GM18867 (cell line): ENCODE measurements around the gene SEMG1.

Experiments
- ATAC-seq: cut with Tn5 transposase; IDR thresholded peaks from one replicate; pipeline ENCODE4 v1.9.1; 2021; ENCODE audit warnings: mild to moderate bottlenecking, moderate library complexity; ENCODE audit not compliant: unreplicated experiment

The SEMG1 gene, protein sequence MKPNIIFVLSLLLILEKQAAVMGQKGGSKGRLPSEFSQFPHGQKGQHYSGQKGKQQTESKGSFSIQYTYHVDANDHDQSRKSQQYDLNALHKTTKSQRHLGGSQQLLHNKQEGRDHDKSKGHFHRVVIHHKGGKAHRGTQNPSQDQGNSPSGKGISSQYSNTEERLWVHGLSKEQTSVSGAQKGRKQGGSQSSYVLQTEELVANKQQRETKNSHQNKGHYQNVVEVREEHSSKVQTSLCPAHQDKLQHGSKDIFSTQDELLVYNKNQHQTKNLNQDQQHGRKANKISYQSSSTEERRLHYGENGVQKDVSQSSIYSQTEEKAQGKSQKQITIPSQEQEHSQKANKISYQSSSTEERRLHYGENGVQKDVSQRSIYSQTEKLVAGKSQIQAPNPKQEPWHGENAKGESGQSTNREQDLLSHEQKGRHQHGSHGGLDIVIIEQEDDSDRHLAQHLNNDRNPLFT

DNA sequence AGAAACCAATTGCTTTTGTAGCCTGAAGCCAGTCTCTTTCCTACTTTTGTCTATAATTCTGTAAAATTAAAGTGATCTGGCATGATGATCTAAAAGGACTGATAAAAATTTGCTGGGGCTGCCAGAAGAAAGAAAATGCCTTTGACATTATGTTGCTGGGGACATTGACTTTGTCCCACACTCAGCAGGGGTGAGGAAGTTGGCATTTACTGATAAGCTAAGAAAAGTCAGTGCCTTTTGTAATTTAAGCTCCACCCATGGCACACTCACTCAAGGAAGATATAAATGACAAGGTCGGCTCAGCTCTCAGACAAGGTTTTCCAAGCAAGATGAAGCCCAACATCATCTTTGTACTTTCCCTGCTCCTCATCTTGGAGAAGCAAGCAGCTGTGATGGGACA is at the start of gene SEMG1:
SEMG1 (plus strand) TSS at position 309 of the 400 bp plus-strand sequence; CDS start at position 330, 21 bp downstream.
- ATAC-seq: no peak

DNA sequence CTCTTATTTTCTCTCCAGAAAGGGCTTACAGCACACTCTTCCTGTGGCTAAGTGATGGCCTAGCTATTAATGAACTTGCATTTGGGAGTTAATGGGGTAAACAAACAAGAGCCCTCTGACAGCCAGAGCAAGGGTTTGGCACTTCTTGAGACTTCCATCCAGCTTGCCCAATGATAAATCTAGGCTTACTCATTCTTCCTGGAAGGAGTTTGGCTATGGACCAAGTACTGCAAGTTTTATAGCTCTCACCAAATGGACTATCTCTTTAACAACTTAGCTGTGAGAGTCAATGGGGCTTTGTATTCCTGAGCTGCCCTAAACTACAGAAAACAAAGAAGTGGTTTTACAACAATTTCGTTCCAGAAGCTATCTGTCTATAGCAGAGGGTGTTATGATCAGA is 48.9 kb upstream of the SEMG1 start:
- no peak for ATAC-seq

DNA sequence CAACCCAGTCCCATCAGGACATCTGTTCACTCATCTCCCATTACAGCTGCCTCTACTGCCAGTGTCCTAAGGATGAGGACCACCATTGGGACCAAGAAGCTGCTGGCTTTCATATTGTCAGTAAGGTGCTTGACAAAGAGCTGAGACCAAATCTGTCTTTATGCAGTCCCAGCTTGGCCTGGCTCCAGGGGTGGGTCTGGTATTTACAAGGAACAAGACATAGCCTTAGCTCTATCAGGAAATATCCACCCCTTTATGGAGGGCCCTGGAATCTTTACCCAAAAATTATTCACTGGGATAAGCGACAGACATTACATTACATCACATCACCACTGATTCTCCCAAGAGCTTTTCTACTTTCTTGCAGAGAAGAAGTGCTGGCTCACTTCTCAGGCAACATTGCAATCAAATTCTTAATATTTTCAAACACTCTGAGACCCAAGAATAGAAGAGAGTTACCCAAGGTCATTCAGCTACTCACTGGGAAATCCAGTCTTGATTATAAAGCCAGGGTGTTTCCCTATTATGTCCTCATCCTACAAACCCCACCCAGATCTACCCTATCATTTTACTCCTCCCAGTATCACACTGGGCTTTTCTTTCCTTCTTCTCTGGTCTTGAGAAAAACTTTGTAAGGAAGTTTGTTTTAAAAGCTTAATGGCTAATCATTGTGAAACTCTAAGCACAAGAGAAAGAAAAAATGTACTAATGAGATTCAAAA is 43.6 kb upstream of the SEMG1 start:
- no peak for ATAC-seq

DNA sequence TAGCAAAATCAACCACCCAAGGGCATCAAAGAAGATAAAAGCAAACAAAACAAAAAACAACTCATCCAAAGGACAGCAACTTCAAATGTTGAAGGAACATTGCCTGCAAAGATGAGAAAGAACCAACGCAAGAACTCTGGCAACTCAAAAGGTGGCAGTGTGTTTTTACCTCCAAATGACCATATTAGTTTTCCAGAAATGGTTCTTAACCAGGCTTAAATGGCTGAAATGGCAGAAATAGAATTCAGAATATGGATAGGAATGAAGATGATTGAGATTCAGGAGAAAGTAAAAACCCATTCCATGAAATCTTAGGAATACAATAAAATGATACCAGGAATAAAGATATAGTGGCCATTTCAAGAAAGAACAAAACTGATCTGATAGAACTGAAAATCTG is 41.9 kb upstream of the SEMG1 start:
- ATAC-seq: no peak

DNA sequence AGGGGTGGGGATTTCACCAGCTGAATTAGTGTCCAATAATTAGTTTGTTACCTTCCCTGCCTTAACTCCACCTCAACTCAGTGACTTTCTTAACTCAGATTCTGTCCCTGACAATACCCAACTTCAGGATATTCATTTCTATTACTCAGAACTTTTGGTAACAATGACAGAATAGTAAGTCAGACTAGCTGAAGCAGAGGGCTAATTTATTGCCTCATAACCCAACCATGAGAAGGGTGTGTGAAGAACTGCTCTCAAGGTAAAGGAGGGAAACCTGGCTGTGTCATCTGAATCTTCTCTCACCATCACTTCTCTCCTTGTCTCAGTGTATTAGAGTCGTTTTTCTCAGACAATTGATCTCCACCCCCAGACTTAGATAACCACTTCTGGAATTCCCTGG is 33.3 kb upstream of the SEMG1 start:
- ATAC-seq: no peak

DNA sequence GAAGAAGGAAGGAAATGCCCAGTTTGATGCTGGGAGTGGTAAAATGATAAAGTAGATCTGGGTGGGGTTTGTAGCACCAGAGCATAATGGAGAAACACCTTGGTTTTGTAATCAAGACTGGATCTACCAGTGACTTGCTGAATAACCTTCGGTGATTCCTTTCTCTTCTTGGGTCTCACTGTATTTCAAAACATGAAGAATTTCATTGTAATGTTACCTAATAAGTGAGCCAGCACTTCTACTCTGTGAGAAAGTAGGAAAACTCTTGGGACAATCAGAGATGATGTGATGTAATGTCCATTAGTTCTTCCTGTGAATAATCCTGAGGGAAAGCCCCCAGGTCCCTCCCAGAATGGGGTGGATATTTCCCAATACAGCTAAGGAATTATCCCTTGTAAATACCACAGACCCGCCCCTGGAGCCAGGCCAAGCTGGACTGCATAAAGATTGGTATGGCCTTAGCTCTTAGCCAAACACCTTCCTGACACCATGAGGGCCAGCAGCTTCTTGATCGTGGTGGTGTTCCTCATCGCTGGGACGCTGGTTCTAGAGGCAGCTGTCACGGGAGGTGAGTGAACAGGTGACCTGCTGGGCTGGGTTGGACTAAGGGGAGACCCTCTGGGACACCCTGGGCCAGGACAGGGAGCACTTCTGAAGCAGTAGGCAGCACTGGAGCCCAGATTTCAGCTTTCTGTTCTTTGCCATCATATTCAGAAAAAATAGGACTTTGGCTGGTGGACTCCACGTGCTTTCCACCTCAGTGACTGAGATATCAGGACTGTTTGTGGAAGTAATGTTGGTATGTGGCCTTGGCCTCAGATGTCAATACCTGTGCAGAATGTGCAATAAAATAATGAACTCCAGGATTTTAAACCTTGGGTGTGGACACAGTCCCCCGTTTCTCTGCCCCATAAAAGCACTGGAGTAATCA is 32.1 kb upstream of the SEMG1 start, which contains the start of gene PI3:
PI3 (plus strand) TSS at position 469 of the 931 bp plus-strand sequence; CDS start at position 490, 21 bp downstream.
- no peak for ATAC-seq

DNA sequence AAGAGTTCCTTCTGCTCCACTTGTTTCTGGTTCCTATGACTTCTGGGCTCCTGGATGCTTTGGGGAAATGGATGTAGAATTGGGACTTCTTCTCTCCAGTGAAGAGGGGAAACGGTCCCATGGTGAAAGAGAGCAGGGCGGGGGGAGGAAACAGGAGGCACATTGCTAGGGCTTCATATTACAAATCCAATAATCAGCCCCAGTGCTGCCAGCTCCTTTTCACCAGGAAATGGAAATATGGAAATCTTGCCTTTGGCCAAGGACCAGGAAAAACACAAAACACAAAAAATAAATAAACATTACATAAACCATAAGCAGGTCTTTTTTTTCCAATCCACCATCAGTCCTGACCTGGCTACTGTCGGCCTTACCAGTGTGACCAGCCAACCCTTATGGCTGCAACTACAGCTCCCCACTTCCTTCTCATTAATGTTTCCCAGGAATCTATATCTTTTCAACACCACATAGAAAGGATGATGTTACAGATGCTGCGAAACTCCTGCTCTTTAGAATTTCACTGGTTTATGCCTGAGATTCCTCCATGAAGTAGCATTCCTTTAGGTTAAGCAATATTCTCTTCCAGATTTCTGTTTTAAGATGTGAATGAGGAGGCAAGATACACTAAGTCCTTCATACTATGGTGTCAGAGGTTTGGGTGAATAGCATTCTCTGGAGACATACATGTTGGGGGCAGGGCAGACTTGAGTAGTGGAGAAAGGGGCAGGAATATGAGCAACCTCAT is 30.1 kb upstream of the SEMG1 start:
- ATAC-seq: no peak

DNA sequence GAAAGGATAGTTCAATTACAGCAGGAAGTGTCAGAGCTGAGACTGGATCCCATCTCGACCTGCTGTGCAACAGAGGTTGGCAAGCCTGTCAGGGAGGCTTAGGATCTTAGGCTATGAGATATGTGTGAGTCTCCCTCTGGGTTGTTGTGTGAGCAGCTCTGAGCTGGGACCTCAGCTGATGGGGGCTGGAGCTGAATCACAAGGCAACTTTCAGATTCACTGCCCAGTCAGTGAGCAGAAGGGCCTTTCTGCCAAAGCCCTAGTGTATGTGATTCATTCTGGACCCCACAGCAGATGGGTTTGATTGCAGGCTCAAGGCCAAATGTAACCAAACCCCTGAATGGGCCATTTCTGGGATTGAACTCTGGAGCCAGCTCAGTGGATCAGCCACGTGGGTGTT is 27.7 kb upstream of the SEMG1 start:
- no peak for ATAC-seq

DNA sequence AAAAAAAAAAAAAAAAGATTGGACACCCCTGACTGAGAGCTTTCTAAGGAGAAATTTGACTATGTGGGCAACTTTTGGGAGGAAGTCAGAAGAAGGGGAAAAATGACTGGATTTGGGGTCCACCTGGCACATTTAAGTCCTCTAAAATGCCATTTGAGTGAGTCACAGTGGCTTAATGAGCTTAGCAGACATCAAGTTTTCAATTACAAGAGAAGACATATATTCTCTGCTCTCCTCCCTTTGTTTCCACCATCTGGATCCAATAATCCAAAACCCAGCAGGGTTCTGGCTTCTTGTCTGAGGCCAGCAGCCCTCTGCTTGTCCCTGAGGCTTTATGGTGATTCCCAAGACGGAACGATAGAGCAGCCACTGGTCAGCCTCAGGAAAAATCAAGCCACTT is 25.2 kb upstream of the SEMG1 start:
- ATAC-seq: no peak

DNA sequence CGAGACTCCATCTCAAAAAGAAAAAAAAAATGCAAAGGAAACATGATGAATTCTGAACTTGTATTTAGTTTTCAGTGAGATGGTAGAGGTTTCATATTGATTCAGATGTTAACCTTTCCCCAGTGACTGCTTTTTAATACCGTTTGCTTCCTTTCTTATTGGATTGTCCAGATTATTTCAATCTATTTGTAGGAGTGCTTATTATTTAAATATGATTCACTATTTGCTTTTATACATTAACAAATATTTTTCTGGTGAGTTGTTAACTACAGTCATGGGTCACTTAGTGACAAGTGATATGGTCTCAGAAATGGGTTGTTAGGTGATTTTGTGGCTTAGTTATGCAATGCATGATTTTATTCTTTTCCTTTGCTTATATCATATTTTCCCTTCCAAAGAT is 23.7 kb upstream of the SEMG1 start:
- no peak for ATAC-seq

DNA sequence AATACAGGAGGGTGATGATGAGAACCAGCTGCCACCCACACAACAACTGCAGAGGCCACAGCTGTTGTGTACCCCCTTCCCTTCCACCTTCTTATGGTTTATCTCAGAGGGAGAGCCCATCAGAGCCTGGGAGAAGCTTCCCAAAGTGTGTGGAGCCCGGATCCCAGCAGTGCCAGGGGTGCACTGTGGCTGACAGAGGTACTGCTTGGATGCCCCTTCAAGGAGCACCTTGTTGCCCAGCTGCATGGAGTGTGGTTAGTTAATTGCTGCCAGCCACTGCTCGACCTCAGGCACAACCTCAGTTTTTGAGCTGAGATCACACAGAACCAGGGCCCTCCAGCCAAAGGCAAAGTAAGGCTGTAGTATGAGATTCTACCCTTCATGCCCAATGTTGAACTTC is 19.1 kb upstream of the SEMG1 start:
- ATAC-seq: no peak

DNA sequence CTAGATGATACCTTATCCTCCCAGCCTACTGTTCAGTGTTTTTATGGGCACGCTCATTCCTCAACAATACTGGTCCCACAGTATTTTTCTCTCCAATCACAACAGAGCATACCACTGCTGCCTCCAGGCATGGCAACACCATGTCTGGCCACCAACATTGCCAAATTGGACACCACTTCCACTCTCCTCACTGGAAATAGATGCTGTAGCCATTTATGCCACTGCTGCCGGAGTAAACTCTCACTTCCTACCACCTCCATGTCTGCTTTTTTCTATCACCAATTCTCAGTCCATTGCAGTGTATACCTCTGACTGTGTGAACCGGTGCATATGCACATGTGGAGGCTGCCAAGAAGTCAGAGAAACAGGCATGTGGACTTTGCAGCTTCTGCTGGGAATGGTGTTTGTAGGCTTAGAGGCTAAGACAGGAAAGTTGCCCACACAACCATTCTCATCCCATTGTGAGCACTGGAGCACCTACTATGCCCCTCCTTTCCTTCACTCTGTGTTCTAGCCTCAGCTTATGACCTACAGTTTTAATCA is 17.7 kb upstream of the SEMG1 start:
- no peak for ATAC-seq

DNA sequence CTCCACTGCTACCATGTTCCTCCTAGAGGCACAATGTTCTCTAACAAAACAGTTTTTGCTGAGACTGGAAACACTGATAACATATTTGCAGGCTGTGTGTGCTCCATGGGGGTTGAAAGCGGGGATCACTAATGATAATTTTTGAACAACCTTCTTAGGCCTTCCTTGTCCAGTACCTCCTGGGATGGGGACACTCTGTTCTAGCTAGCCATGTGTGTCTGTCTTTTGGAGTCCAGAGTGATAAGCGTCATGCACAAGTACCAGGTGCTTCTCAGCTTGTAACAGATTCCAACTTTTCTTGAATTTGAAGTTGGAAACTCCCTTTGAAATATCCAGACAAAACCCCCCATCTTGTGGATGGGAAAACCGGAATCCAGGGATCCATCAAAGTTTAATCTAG is 17.0 kb upstream of the SEMG1 start:
- no peak for ATAC-seq

DNA sequence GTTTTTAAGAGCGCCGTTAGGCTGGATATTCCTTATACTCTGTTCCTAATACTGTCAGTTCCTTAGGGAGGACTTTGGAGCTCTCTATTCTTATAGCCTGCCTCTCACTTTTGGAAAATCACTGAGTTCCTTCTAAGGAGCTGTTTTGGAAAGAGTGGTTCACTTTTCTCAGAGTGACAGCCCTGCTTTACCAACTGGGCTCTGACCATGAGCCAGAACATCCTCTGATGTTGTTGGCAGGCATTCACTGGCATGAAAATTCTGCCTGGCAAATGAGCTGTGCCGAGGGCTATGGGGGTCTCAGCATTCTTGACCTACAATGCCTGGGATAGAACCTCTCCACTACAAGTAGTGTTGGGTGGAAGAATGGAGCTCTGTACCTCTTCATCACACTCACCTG is 14.9 kb upstream of the SEMG1 start:
- ATAC-seq: no peak

DNA sequence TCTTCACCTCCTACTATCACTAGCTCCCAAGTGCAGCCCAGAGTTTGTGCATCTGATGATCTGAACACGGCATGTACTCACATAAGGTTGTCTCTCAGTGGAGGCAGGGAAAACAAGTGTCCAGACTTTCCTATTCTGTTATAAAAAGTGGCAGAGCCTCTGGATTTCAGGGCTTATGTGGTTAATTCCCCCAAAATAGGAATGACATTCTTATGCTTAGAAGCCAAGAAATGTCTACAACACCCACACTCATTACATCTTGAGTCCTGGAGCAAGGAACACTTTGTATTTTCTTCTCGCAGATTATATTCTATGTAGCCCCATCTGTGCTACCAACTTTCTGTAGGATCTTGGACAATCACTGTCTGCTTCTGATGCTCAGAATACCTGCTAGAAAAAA is 13.5 kb upstream of the SEMG1 start:
- ATAC-seq: no peak

DNA sequence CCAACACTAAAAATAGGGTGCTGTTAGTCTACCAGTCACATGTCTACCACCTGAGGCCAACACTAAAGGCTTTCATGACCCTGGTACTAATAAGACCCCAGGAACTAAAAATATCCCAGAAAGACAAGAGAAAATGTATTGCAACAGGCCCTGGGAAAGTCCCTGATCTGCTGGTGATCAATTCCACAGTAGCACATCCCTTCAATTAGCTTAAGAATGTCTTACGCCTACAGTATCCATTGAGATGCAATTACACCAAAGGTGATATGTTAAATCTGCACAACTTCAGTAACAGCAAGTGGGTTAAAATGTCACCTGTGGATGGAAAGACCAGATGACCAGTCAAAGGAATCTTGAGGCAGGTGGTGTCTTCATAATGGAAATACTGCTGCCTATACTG is 3.1 kb downstream of the SEMG1 start:
- no peak for ATAC-seq

DNA sequence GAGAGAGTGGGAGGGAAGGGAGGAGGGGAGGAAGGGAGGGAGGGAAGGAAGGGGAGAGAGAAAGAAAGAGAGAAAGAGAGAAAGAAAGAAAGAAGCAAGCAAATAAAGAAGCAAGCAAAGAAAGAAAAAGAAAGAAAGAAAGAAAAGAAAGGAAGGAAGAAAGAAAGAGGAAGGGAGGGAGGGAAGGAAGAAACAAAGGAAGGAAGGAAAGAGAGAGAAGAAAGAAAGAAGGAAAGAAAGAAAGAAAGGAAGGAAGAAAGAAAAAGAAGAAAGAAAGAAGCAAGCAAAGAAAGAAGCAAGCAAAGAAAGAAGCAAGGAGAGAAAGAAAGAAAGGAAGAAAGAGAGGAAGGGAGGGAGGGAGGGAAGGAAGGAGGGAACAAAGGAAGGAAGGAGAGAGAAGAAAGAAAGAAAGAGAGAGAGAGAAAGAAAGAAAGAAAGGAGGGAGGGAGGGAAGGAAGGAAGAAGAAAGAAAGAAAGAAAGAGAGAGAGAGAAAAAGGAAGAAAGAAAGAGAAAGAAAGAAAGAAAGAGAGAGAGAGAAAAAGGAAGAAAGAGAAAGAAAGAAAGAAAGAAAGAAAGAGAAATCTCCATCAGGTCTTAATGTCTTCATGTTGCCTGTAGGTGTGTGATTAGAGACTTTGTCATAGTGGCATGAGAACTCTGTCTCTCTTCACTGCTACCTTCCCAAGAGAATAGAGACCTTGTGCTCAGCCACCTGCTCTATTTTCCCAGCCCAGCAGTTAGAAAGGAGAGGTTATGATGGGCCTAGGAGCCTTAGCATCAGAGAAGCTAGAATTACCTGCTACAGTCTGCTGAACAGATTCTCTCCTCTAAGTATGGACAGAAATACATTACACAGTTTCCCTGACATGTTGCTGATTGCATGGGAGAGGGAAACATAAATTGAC is 5.0 kb downstream of the SEMG1 start:
- no peak for ATAC-seq

DNA sequence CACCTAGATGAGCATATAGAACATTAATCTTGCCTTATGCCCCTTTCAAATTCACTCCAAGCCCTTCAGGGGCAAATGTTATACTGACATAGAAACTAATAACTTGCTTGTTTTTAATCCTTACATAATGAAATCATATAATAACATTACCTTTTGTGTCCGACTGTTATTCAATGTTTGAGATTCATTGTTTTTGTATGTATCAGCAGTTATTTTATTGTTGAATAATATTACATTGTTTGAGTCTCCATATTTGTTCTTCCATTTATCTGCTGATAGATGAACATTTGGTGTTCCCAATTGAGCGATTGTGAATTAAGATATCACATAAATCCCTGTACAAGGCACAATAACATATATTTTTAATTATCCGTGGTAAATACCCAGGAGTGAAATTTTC is 6.0 kb downstream of the SEMG1 start:
- no peak for ATAC-seq

DNA sequence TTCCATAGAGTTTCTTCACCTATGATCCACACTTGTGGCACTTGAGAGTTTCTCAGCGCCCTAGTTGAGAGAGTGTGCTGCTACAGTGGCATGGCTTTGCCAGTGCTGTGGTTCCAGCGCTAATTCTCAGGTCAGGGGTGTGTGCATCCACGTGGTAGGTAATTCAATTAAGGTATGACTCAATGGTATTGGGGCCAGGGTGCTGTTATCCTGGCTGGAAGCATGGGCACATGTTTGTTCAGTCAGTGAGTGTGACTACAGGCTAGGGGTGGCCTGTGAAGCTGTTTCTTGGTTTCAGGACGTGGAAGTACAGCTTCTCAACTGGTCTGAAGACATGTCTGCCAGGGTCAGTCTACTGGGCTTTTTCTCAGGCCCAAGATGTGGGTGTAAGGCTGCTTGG is 11.3 kb downstream of the SEMG1 start:
- ATAC-seq: no peak
